MM.1S (cell line): ENCODE measurements around the gene COL20A1.

Experiments
- DNase-seq: peaks from one replicate; pipeline ENCODE4 v3.0.0-alpha.2; 2015
- H2AFZ ChIP-seq: fragments of 300-600 bp; sonication (generic); 2 replicates; pipeline ENCODE4 v1.6.0; 2016; ENCODE audit warnings: antibody characterized with exemption, low read length
- H3F3A ChIP-seq: fragments of 300-600 bp; sonication (generic); 2 replicates; pipeline ENCODE4 v1.6.1; 2016; ENCODE audit warnings: mild to moderate bottlenecking, antibody characterized with exemption, low read length, moderate library complexity, mixed read lengths; ENCODE audit not compliant: insufficient read depth
- H3K27ac ChIP-seq: fragments of 300-600 bp; sonication (generic); 2 replicates; pipeline ENCODE4 v1.5.1; 2016; ENCODE audit warnings: mild to moderate bottlenecking, low read length
- H3K27me3 ChIP-seq: fragments of 300-600 bp; sonication (generic); replicated peaks from 2 replicates; pipeline ENCODE4 v1.6.0; 2016; ENCODE audit warnings: low read length; ENCODE audit not compliant: insufficient read depth
- H3K36me3 ChIP-seq: fragments of 300-600 bp; sonication (generic); replicated peaks from 2 replicates; pipeline ENCODE4 v1.6.1; 2016; ENCODE audit warnings: mild to moderate bottlenecking, low read length, mixed read lengths; ENCODE audit not compliant: insufficient read depth
- H3K4me1 ChIP-seq: fragments of 300-600 bp; sonication (generic); 2 replicates; pipeline ENCODE4 v1.6.1; 2016; ENCODE audit warnings: low read length, mixed read lengths
- H3K4me2 ChIP-seq: fragments of 300-600 bp; sonication (generic); 2 replicates; pipeline ENCODE4 v1.6.0; 2016; ENCODE audit warnings: low read depth, low read length
- H3K4me3 ChIP-seq: fragments of 300-600 bp; sonication (generic); 2 replicates; pipeline ENCODE4 v1.5.1; 2016; ENCODE audit warnings: low read length, mixed read lengths
- H3K79me2 ChIP-seq: fragments of 300-600 bp; sonication (generic); 2 replicates; pipeline ENCODE4 v1.6.1; 2016; ENCODE audit warnings: mixed run types, low read length, mixed read lengths
- H3K9ac ChIP-seq: fragments of 300-600 bp; sonication (generic); 2 replicates; pipeline ENCODE4 v1.6.1; 2016; ENCODE audit warnings: low read length, mixed read lengths
- H3K9me2 ChIP-seq: fragments of 300-600 bp; sonication (generic); replicated peaks from 2 replicates; pipeline ENCODE4 v1.6.1; 2016; ENCODE audit warnings: mild to moderate bottlenecking, low read length, mixed read lengths; ENCODE audit not compliant: insufficient read depth
- H3K9me3 ChIP-seq: fragments of 300-600 bp; sonication (generic); replicated peaks from 2 replicates; pipeline ENCODE4 v1.6.1; 2016; ENCODE audit warnings: mild to moderate bottlenecking, low read length, mixed read lengths; ENCODE audit not compliant: insufficient read depth
- H4K20me1 ChIP-seq: fragments of 300-600 bp; sonication (generic); 2 replicates; pipeline ENCODE4 v1.6.1; 2016; ENCODE audit warnings: mild to moderate bottlenecking, low read length, moderate library complexity, mixed read lengths; ENCODE audit not compliant: insufficient read depth
- EZH2 ChIP-seq: fragments of 300-600 bp; sonication (generic); optimal IDR thresholded peaks from 2 replicates; pipeline ENCODE3; 2017; ENCODE audit warnings: low read depth, mild to moderate bottlenecking, antibody characterized with exemption, low read length, mixed read lengths
- EZH2phosphoT487 ChIP-seq: fragments of 300-600 bp; sonication (generic); IDR thresholded peaks from 2 replicates; pipeline ENCODE4 v1.6.1; 2018; ENCODE audit warnings: antibody characterized with exemption, low read length
- TF ChIP-seq, protein P1 (sequence below): fragments of 300-600 bp; sonication (generic); IDR thresholded peaks from 2 replicates; pipeline ENCODE4 v1.5.1; 2016; ENCODE audit warnings: antibody characterized with exemption, low read length, mixed read lengths

Gene COL20A1

DNA sequence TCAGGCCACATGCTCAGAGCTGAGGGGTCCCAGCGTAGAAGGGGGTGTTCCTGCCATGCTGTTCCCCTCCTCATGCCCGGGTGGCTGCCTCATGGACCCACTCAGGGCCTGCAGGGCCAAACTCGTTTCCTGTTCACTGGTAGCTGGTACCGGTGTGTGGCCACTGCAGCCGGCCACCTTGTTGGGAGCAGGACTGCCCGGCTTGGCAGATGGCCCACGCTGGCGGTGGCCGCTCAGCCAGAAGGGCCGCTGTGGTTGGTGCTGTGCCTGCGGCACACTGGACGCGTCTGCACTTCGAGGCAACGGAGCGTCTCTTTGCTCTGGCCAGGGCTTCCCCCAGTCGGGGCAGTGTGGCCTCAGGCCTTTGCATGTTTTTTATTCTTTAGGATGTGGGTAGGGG is 10.0 kb upstream of the COL20A1 start:
- Histone ChIP-seq H3K27me3 (no peaks in the 10 kb centered on the region), H3K9me3 (no peaks in the 10 kb centered on the region), H2AFZ (no peak overlapping the region), H3K4me2 (no peak overlapping the region), H3K79me2 (peaks cover under 1% of the 10 kb centered on the region; the same call in 1 of the 2 replicates), H3K36me3 (no peaks in the 10 kb centered on the region), H3K4me3 (no peak overlapping the region), H3K9ac (no peak overlapping the region), H4K20me1 (no peaks in the 10 kb centered on the region), H3K9me2 (no peaks in the 10 kb centered on the region), H3K27ac (no peak overlapping the region), H3F3A (no peaks in the 10 kb centered on the region), H3K4me1 (no peaks in the 10 kb centered on the region)
- DNase-seq, result no peak
- TF ChIP-seq, protein P1, sequence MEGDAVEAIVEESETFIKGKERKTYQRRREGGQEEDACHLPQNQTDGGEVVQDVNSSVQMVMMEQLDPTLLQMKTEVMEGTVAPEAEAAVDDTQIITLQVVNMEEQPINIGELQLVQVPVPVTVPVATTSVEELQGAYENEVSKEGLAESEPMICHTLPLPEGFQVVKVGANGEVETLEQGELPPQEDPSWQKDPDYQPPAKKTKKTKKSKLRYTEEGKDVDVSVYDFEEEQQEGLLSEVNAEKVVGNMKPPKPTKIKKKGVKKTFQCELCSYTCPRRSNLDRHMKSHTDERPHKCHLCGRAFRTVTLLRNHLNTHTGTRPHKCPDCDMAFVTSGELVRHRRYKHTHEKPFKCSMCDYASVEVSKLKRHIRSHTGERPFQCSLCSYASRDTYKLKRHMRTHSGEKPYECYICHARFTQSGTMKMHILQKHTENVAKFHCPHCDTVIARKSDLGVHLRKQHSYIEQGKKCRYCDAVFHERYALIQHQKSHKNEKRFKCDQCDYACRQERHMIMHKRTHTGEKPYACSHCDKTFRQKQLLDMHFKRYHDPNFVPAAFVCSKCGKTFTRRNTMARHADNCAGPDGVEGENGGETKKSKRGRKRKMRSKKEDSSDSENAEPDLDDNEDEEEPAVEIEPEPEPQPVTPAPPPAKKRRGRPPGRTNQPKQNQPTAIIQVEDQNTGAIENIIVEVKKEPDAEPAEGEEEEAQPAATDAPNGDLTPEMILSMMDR, result no peak
- TF ChIP-seq EZH2phosphoT487 (no peak), EZH2 (no peak)

DNA sequence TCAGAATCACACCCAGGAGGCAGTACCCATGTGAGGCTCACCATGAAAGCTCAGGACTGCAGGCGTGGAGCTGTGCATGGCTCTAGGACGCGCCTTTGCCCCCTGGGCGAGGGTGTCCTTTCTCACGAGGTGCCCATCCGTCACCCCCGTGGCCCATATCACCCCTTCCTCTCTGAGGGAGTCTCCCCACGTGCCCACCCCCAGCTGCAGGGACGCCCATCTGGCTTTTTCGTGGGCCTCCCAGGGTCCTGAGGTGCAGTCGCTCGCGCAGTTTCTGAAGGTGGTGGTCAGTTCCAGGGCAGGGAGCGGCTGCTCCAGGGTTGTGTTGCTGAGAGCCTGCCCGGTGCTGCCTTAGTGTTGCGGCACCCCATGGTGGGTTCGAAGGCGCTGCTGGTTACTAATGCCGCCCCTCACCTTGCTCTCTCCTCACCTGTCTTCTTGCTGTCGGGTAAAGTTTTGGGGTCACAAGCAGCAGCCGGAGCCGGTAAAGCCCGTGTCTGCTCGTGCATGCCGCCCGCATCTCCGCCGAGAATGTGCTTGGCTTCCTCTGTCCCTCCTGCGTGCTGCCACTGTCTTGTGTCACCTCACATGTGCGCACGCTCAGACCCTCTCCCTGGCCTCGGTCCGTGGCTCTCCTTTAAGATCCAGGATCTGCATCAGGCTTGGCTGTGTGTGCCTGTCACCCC is 9.4 kb upstream of the COL20A1 start:
- DNase-seq, result no peak
- no peaks in the 10 kb centered on the region for H3K4me1 ChIP-seq
- H3K27ac ChIP-seq, result no peak overlapping the region
- H3K9ac ChIP-seq, result no peak overlapping the region
- H4K20me1 ChIP-seq, result no peaks in the 10 kb centered on the region
- H3F3A ChIP-seq, result no peaks in the 10 kb centered on the region
- no peaks in the 10 kb centered on the region for H3K9me2 ChIP-seq
- H3K36me3 ChIP-seq, result no peaks in the 10 kb centered on the region
- no peaks in the 10 kb centered on the region for H3K79me2 ChIP-seq
- H3K4me2 ChIP-seq, result no peak overlapping the region
- H3K9me3 ChIP-seq, result no peaks in the 10 kb centered on the region
- no peaks in the 10 kb centered on the region for H3K27me3 ChIP-seq
- H3K4me3 ChIP-seq, result no peak overlapping the region
- no peak for TF ChIP-seq EZH2phosphoT487
- TF ChIP-seq, protein P1, result no peak
- no peak for TF ChIP-seq EZH2
- H2AFZ ChIP-seq, result no peak overlapping the region

DNA sequence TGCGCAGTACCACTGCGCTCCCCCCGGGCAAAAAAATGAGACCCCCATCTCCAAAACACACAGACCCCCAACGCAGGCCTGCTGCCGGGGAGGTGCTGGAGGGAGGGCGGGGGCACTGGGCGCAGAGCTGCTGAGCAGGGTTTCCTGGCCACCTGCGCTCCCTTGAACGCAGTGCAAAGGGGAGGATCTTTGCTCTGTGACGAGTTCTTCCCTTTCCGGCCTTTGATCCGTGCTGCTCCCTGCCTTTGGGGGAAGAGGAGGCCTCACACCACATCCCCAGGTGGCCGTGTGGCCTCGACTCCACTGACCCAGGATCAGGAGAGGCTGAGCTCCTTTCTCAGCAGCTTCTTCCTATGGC is 8.9 kb upstream of the COL20A1 start:
- Histone ChIP-seq H3K4me3 (no peak overlapping the region), H3K9me2 (no peaks in the 10 kb centered on the region), H3K4me1 (no peaks in the 10 kb centered on the region), H3K27me3 (no peaks in the 10 kb centered on the region), H3K36me3 (no peaks in the 10 kb centered on the region), H4K20me1 (no peaks in the 10 kb centered on the region), H3K9ac (no peak overlapping the region), H3F3A (no peaks in the 10 kb centered on the region), H3K79me2 (no peaks in the 10 kb centered on the region), H3K4me2 (no peak overlapping the region), H3K9me3 (no peaks in the 10 kb centered on the region), H3K27ac (no peak overlapping the region), H2AFZ (no peak overlapping the region)
- no peak for DNase-seq
- no peak for TF ChIP-seq EZH2phosphoT487
- TF ChIP-seq, protein P1, result no peak
- no peak for TF ChIP-seq EZH2
